Body of pancreas (tissue), 4 donors: Measurements from ENCODE around the gene KIF26A.

Experiments
- CTCF ChIP-seq, 7 experiments: fragments of 450-650 bp in 4 of 7; fragments of 200-600 bp in 3 of 7; sonication (generic) in 3 of 7; IDR thresholded peaks; one replicate each; pipeline ENCODE4 v1.5.1; 2016 to 2019; ENCODE audit warnings: antibody characterized with exemption in 7 of 7
- POLR2A ChIP-seq, 3 donors: fragments of 450-650 bp; IDR thresholded peaks; one replicate each; pipeline ENCODE4 v1.6.1; 2016; ENCODE audit warnings: antibody characterized with exemption in 3 of 3, mild to moderate bottlenecking in 2 of 3

DNA sequence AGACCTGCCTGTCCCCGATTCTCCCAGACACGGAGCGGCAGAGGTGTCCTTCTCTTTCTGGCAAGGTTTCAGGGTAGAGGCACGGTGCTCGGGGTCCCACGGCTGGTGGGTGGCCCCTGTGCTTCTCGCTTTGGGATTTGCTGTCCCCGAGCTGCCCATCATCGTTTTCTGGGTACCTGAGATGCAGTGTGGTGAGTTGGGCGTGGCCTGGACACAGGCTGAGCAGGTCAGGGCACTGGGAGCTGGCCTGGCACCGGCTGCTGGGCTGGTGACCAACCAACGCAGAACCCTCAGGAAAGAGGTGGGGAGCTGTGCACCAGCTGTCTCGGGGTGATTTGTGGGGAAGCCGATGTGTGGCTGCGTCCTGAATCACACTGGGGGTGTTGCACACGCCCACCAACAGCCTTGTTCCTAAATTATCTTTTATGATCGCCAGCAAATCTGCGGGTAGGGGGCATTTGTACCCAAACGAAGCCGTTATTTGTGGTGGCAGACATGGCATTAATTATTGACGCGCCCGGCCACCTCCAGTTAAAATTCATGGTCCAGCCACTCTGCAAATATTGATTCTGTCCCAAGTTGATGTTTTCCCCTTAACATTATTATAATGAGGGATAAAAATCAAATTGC lies 61.0 kb downstream of the KIF26A start:
- TF ChIP-seq CTCF (IDR thresholded peaks at IDR 0.05) (no peak), POLR2A (IDR thresholded peaks at IDR 0.05) (no peak)
